ENCODE data around the gene VPS37C. TPM values are rescaled to one million over a fixed set of nuclear protein-coding genes. Genes with fewer than 3 reads are reported as not detected.

Gene VPS37C
- total RNA-seq, 1 donor from 2014 or later, result 19.6 TPM

DNA sequence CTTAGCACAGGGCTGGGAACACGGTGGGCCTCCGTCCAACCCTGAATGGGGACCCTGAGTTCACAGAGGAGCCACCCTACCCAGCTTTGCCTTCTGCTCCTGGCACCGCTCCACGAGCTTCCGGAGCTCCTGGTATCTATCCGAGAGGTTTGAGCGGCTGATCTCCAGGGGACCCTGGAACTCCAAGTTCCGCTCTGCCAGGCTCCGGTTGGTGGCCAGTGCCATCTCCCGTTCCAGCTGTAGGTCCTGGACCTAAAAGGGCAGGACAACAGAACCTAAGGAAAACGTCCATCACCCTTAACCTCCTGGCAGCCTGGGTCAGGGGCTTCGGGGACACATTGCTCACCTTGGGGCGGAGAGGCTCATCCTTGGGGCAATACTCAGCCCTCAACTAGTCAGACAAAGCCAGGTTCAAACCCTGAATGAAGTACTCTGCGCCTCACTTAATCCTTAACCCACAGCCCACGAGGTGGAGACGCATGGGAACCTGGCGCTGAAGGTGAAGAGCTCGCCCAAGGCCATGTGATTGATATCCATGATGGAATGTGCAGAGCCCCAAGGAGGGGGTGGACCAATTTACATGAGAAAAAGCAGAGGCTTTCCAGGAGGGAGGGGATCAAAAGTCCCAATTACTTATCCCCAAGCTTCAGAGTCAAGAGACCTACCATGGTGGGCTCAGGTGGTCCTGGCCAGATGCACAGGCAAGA, 27.1 kb downstream of the VPS37C start:
- H3K36me3 Mint-ChIP-seq (ENCODE audit: low read depth), result peaks cover 16% of the 10 kb centered on the region
- peak; percentile 59 for DNase-seq (ENCODE audit: low spot score)
- no peaks in the 10 kb centered on the region for H3K27me3 Mint-ChIP-seq (ENCODE audit: low read depth)
- H3K4me3 Mint-ChIP-seq (ENCODE audit: unreplicated experiment), result no peak overlapping the region
- TF ChIP-seq, protein P1, sequence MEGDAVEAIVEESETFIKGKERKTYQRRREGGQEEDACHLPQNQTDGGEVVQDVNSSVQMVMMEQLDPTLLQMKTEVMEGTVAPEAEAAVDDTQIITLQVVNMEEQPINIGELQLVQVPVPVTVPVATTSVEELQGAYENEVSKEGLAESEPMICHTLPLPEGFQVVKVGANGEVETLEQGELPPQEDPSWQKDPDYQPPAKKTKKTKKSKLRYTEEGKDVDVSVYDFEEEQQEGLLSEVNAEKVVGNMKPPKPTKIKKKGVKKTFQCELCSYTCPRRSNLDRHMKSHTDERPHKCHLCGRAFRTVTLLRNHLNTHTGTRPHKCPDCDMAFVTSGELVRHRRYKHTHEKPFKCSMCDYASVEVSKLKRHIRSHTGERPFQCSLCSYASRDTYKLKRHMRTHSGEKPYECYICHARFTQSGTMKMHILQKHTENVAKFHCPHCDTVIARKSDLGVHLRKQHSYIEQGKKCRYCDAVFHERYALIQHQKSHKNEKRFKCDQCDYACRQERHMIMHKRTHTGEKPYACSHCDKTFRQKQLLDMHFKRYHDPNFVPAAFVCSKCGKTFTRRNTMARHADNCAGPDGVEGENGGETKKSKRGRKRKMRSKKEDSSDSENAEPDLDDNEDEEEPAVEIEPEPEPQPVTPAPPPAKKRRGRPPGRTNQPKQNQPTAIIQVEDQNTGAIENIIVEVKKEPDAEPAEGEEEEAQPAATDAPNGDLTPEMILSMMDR (IDR thresholded peaks at IDR 0.05), result no peak
- H3K4me1 Mint-ChIP-seq (ENCODE audit: low read depth), result peaks cover 17% of the 10 kb centered on the region
- H3K27ac Mint-ChIP-seq (ENCODE audit: unreplicated experiment), result no peak overlapping the region
- H3K9me3 Mint-ChIP-seq (ENCODE audit: low read depth), result no peaks in the 10 kb centered on the region

DNA sequence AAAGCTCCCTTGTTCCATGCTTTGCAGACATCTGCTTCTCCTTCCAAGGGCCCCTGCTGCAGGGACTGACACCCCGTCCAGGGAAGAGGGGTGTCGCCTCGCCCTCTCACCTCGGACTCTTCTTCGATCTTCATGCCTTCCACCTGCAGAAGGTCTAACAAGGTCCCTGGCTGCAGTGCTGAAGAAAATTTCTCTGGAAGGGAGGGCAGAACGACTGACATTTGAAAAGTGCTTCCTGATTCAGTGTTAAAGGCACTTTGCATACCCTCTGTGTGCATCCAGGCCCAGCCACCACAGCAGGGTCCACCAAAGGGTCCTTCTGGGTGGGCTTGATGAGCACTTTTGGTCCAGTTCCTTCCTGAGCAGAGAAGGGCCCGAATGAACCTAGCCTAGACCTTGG, 28.1 kb downstream of the VPS37C start:
- Mint-ChIP-seq H3K4me1 (ENCODE audit: low read depth) (peaks cover 8% of the 10 kb centered on the region), H3K36me3 (ENCODE audit: low read depth) (peaks cover 16% of the 10 kb centered on the region), H3K9me3 (ENCODE audit: low read depth) (no peaks in the 10 kb centered on the region), H3K4me3 (ENCODE audit: unreplicated experiment) (no peak overlapping the region), H3K27ac (ENCODE audit: unreplicated experiment) (no peak overlapping the region), H3K27me3 (ENCODE audit: low read depth) (no peaks in the 10 kb centered on the region)
- TF ChIP-seq, protein P1 (IDR thresholded peaks at IDR 0.05), result no peak
- peak; percentile 36 for DNase-seq (ENCODE audit: low spot score)

DNA sequence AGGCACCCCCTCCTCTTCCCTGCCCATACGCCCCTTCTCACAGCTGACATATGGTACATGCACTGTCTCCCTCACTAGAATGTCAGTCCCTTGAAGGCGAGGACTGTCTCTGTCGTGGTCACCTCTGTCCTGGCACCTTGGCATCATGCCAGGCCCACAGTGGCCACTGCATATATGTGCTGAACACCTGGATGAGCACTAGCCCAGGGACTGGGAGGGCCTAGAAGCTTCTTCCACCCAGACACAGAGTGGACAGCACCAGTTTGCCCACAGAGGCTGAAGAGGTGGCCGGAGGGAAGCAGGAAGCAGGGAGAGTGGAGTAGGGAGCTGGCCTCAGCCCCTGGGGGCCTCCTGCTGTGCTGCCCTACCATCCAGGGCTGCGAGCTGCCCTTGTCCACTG, 28.6 kb downstream of the VPS37C start:
- H3K36me3 Mint-ChIP-seq (ENCODE audit: low read depth), result peaks cover 15% of the 10 kb centered on the region
- no peak overlapping the region for H3K4me3 Mint-ChIP-seq (ENCODE audit: unreplicated experiment)
- H3K27me3 Mint-ChIP-seq (ENCODE audit: low read depth), result no peaks in the 10 kb centered on the region
- TF ChIP-seq, protein P1 (IDR thresholded peaks at IDR 0.05), result no peak
- H3K27ac Mint-ChIP-seq (ENCODE audit: unreplicated experiment), result no peak overlapping the region
- H3K4me1 Mint-ChIP-seq (ENCODE audit: low read depth), result peaks cover 6% of the 10 kb centered on the region
- no peaks in the 10 kb centered on the region for H3K9me3 Mint-ChIP-seq (ENCODE audit: low read depth)
- peak; percentile 77 for DNase-seq (ENCODE audit: low spot score)

DNA sequence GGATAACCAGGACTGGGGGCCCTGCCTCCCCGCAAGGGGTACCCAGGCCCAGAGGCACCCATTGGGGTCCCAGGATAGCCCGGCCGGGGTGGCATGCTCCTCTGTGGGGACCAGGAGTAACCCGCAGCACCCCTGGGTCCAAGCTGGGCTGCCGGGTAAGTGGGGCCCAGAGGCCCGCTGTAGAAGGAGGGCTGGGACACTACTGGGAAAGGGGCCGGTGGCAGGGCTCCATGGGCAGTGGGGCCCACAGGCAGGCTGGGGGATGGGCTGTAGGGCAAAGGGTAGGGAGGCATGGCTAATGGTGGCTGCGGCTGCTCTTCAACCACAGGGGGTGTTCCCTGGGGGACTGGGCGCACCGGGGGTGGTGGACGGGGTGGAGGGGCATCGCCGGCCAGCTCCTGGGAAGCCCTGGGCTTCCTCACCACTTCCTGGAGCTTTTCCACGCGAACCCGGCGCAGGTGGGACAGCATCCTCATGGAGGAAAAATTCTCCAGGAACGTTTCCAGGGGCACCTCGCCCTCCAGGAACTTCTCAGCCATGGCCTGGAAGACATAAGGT, 29.1 kb downstream of the VPS37C start:
- peaks cover 6% of the 10 kb centered on the region for H3K4me1 Mint-ChIP-seq (ENCODE audit: low read depth)
- TF ChIP-seq, protein P1 (IDR thresholded peaks at IDR 0.05), result no peak
- no peak overlapping the region for H3K27ac Mint-ChIP-seq (ENCODE audit: unreplicated experiment)
- no peaks in the 10 kb centered on the region for H3K27me3 Mint-ChIP-seq (ENCODE audit: low read depth)
- H3K4me3 Mint-ChIP-seq (ENCODE audit: unreplicated experiment), result no peak overlapping the region
- DNase-seq (ENCODE audit: low spot score), result peak; percentile 89
- H3K36me3 Mint-ChIP-seq (ENCODE audit: low read depth), result peaks cover 10% of the 10 kb centered on the region
- H3K9me3 Mint-ChIP-seq (ENCODE audit: low read depth), result no peaks in the 10 kb centered on the region

DNA sequence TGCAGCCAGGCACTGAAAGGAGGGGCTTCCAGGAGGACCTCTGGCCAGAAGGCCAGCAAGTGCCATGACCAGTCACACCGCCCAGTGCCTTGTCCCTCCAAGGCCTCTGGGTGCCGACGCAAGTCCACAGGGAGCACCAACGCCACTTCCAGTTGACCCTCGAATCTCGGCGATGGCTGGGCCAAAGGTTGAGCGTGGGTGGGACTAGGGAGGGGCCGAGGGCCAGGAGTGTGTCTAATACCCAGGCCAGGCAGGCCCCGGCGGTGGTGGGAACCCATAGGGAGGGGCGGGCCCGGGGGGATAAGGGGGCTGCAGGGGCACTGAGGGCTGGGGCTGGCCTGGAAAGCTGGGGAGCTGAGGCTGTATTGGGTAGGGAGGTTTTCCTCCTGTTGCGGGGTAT, 29.6 kb downstream of the VPS37C start:
- peaks cover 8% of the 10 kb centered on the region for H3K36me3 Mint-ChIP-seq (ENCODE audit: low read depth)
- no peaks in the 10 kb centered on the region for H3K9me3 Mint-ChIP-seq (ENCODE audit: low read depth)
- TF ChIP-seq, protein P1 (IDR thresholded peaks at IDR 0.05), result no peak
- no peak overlapping the region for H3K27ac Mint-ChIP-seq (ENCODE audit: unreplicated experiment)
- H3K4me1 Mint-ChIP-seq (ENCODE audit: low read depth), result peaks cover 6% of the 10 kb centered on the region
- H3K4me3 Mint-ChIP-seq (ENCODE audit: unreplicated experiment), result no peak overlapping the region
- no peak for DNase-seq (ENCODE audit: low spot score)
- H3K27me3 Mint-ChIP-seq (ENCODE audit: low read depth), result no peaks in the 10 kb centered on the region

Data from chondrocyte (in vitro differentiated cells).